ENCODE results near the gene TPX2. TPM values are rescaled to one million over a fixed set of nuclear protein-coding genes. Genes with fewer than 3 reads are reported as not detected.

The TPX2 gene
- total and polyA plus RNA-seq, 10 of the 15 experiments (the other 5 are each of a cell fraction or from before 2014, with no cell fraction given) = 29.7 to 144 (median 89.0) TPM

GRCh38 chr20:31818376-31818908 is 79.4 kb downstream of the TPX2 start:
- no peak overlapping the region for H3K27ac ChIP-seq (ENCODE audit: control insufficient read depth, insufficient read depth)
- no peak overlapping the region for H3K9ac ChIP-seq (ENCODE audit: control insufficient read depth, insufficient read depth, low read length)
- no peaks in the 10 kb centered on the region for H3K79me2 ChIP-seq (ENCODE audit: control insufficient read depth, insufficient read depth, low read length)
- POLR2A ChIA-PET = interaction anchor here (0.6 kb wide), 1 partner anchor 73 kb away, joined by 4 read pairs; no protein-coding TSS in a partner anchor
- FAIRE-seq (no peak), DNase-seq (ENCODE audit: low read depth, low spot score) (no peak), ATAC-seq (no peak)
- H3K36me3 ChIP-seq (ENCODE audit: control insufficient read depth in 2 of 2, insufficient read depth in 2 of 2, low read length in 1 of 2) = no peaks in the 10 kb centered on the region
- no peak overlapping the region for H3K4me3 ChIP-seq
- H2AFZ ChIP-seq (ENCODE audit: control insufficient read depth, low read depth, low read length) = no peak overlapping the region
- SMC1A ChIA-PET (ENCODE audit: uncharacterized antibody, unreplicated experiment) = interaction anchor here (0.6 to 1.2 kb wide), 2 partner anchors 63 to 131 kb away, joined by 3 read pairs; no protein-coding TSS in a partner anchor
- WGBS (ENCODE audit: insufficient coverage, insufficient replicate concordance, low lambda C conversion rate, missing lambda C conversion rate) = 57% methylated on average over 8 of the region's 8 CpGs
- H4K20me1 ChIP-seq (ENCODE audit: control insufficient read depth, insufficient read depth) = no peaks in the 10 kb centered on the region
- no peaks in the 10 kb centered on the region for H3K9me3 ChIP-seq (replicated peaks; ENCODE audit: control insufficient read depth, insufficient read depth, low read length)
- RAD21 ChIA-PET (ENCODE audit: unreplicated experiment) = interaction anchor here (1.2 to 1.8 kb wide), 3 partner anchors 9 to 36 kb away, joined by 3 to 5 read pairs (median 4); no protein-coding TSS in a partner anchor
- no peaks in the 10 kb centered on the region for H3K27me3 ChIP-seq (replicated peaks in 1 of 2; ENCODE audit: control insufficient read depth in 2 of 2, insufficient read depth in 2 of 2, low read length in 1 of 2)
- intact Hi-C loops (cut with micrococcal nuclease; ENCODE audit: unreplicated experiment) (no loop called here), in situ Hi-C loops (cut with MboI) (no loop called here)
- no peaks in the 10 kb centered on the region for H3K4me1 ChIP-seq (ENCODE audit: control insufficient read depth, insufficient read depth, low read length)
- no peak overlapping the region for H3K4me2 ChIP-seq (ENCODE audit: control insufficient read depth, insufficient read depth)
- CTCF ChIA-PET = interaction anchor here (1.0 to 2.3 kb wide), 8 partner anchors 8 to 273 kb away, joined by 3 to 9 read pairs (median 5); no protein-coding TSS in a partner anchor
- TF ChIP-seq, protein P1, sequence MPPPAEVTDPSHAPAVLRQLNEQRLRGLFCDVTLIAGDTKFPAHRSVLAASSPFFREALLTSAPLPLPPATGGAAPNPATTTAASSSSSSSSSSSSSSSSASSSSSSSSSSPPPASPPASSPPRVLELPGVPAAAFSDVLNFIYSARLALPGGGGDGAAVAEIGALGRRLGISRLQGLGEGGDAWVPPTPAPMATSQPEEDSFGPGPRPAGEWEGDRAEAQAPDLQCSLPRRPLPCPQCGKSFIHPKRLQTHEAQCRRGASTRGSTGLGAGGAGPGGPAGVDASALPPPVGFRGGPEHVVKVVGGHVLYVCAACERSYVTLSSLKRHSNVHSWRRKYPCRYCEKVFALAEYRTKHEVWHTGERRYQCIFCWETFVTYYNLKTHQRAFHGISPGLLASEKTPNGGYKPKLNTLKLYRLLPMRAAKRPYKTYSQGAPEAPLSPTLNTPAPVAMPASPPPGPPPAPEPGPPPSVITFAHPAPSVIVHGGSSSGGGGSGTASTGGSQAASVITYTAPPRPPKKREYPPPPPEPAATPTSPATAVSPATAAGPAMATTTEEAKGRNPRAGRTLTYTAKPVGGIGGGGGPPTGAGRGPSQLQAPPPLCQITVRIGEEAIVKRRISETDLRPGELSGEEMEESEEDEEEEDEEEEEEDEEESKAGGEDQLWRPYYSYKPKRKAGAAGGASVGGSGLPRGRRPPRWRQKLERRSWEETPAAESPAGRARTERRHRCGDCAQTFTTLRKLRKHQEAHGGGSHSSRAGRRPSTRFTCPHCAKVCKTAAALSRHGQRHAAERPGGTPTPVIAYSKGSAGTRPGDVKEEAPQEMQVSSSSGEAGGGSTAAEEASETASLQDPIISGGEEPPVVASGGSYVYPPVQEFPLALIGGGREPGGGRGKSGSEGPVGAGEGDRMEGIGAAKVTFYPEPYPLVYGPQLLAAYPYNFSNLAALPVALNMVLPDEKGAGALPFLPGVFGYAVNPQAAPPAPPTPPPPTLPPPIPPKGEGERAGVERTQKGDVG (CRISPR knock-in tag; IDR thresholded peaks at IDR 0.05) = no peak
- TF ChIP-seq CBX3 (IDR thresholded peaks at IDR 0.05; ENCODE audit: borderline replicate concordance, low read depth) (no peak), CHD4 (IDR thresholded peaks at IDR 0.05) (no peak), ZNF217 (IDR thresholded peaks at IDR 0.05) (no peak), GABPA (IDR thresholded peaks at IDR 0.05; ENCODE audit: low read depth) (no peak), POU2F2 (IDR thresholded peaks at IDR 0.05; ENCODE audit: borderline replicate concordance, low read depth, low read length) (no peak), EGR1 (IDR thresholded peaks at IDR 0.05; ENCODE audit: borderline replicate concordance in 1 of 2, low read depth in 2 of 2, low read length in 2 of 2) (no peak), TBL1XR1 (IDR thresholded peaks at IDR 0.05; ENCODE audit: low read depth, low read length) (no peak), CREM (IDR thresholded peaks at IDR 0.05; ENCODE audit: low read depth) (no peak), CREB1 (IDR thresholded peaks at IDR 0.05; ENCODE audit: low read depth) (no peak), RUNX3 (IDR thresholded peaks at IDR 0.05; ENCODE audit: low read length) (no peak), SMC3 (IDR thresholded peaks at IDR 0.05; ENCODE audit: borderline replicate concordance, low read length) (no peak), ZSCAN29 (IDR thresholded peaks at IDR 0.05) (no peak), TCF12 (IDR thresholded peaks at IDR 0.05; ENCODE audit: low read depth, low read length) (no peak)
- TF ChIP-seq, protein P2, sequence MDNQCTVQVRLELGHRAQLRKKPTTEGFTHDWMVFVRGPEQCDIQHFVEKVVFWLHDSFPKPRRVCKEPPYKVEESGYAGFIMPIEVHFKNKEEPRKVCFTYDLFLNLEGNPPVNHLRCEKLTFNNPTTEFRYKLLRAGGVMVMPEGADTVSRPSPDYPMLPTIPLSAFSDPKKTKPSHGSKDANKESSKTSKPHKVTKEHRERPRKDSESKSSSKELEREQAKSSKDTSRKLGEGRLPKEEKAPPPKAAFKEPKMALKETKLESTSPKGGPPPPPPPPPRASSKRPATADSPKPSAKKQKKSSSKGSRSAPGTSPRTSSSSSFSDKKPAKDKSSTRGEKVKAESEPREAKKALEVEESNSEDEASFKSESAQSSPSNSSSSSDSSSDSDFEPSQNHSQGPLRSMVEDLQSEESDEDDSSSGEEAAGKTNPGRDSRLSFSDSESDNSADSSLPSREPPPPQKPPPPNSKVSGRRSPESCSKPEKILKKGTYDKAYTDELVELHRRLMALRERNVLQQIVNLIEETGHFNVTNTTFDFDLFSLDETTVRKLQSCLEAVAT (IDR thresholded peaks at IDR 0.05) = no peak
- TF ChIP-seq, protein P3, sequence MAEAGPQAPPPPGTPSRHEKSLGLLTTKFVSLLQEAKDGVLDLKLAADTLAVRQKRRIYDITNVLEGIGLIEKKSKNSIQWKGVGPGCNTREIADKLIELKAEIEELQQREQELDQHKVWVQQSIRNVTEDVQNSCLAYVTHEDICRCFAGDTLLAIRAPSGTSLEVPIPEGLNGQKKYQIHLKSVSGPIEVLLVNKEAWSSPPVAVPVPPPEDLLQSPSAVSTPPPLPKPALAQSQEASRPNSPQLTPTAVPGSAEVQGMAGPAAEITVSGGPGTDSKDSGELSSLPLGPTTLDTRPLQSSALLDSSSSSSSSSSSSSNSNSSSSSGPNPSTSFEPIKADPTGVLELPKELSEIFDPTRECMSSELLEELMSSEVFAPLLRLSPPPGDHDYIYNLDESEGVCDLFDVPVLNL (IDR thresholded peaks at IDR 0.05; ENCODE audit: low read depth, low read length) = no peak
- TF ChIP-seq, protein P4, sequence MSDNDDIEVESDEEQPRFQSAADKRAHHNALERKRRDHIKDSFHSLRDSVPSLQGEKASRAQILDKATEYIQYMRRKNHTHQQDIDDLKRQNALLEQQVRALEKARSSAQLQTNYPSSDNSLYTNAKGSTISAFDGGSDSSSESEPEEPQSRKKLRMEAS (IDR thresholded peaks at IDR 0.05; ENCODE audit: low read depth, low read length) = no peak
- TF ChIP-seq, protein P5, sequence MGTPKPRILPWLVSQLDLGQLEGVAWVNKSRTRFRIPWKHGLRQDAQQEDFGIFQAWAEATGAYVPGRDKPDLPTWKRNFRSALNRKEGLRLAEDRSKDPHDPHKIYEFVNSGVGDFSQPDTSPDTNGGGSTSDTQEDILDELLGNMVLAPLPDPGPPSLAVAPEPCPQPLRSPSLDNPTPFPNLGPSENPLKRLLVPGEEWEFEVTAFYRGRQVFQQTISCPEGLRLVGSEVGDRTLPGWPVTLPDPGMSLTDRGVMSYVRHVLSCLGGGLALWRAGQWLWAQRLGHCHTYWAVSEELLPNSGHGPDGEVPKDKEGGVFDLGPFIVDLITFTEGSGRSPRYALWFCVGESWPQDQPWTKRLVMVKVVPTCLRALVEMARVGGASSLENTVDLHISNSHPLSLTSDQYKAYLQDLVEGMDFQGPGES (IDR thresholded peaks at IDR 0.05) = no peak
- no TSS peak for BruUV-seq (replicated peaks)
